CMK (cell line): ENCODE results near the gene TMEM229B.
"Not testable (repeated sequence)": the region's sequence is repeated elsewhere in the genome, so short reads cannot be mapped to it uniquely, and the experiment has no call there.

Experiments
- DNase-seq: peaks from one replicate; pipeline ENCODE4 v3.0.0-alpha.2; 2010; ENCODE audit warnings: low read depth

Gene TMEM229B

DNA sequence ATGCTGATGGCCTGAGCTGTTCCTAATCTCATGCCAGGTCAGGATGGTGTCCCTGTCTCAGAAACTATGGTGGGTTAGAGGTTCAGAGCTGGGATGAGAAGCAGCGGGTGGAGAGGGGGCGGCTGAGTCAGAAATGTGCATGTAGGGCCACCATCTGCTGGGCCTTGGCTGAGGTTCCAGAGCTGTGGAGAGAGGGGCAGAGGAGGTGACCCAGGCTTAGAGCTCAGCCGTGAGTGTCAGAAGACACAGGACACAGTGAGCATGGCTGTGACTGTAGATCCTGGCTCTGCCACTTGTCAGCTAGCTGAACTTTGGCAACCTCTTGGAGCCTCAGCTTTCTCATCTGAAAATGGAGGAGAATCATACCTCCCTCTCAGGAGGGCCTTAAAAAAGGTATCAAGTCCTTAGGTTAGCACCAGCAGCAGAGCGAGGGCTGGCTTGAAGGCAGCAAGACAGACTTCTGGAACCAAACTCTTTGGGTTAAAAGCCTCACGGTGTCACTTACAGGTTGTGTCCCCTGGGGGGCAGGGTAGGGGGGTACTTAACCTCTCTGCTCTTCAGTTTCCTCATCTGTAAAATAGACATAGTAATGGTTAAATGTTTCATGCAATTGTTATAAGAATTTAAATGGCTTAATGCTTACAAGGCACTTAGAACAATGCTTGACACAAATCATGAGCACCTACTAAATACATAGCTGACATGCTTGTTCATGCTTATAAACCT is 34.8 kb downstream of the TMEM229B start:
- no peak for DNase-seq

DNA sequence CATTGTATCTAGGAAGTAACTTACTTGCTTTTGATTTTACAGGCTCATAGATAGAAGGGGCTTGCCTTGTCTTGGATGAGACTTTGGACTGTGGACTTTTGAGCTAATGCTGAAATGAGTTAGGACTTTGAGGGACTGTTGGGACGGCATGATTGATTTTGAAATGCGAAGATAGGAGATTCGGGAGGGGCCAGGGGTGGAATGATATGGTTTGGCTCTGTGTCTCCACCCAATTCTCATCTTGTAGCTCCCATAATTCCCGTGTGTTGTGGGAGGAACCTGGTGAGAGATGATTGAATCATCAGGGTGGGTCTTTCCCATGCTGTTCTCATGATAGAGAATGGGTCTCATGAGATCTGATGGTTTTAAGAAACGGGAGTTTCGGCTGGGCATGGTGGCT is 36.9 kb downstream of the TMEM229B start:
- not testable (repeated sequence) for DNase-seq

DNA sequence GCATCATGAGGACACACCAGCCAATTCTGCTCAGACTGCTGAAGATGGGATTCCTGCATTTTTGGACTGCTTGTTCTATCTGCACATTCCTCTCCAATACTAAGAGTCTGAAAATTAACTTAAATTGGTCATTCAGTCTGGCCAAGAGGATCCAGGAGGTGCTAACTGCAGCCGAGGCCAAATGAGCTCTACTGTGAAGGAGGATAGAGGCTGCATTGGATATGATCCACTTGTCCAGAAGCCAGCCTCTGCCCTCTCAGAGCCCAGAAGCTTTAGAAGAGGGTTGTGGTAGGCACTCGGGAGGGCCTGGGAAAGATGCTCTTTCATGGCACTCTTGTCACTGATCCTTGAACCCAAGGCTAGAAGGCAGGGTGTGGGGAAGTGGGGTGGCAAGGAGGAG is 39.4 kb downstream of the TMEM229B start:
- DNase-seq = no peak

DNA sequence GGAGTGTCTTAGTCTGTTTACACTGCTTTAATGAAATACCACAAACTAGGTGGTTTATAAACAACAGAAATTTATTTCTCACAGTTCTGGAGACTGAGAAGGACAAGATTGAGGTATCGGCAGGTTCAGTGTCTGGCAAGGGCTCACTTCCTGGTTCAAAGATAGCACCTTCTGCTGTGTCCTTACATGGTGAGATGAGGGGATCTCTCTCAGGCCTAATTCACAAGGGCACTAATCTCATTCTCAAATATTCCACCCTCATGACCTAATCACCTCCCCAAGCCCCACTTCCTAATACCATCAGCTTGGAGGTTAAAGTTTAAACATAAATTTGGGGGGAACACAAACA is 41.5 kb downstream of the TMEM229B start:
- DNase-seq = no peak

DNA sequence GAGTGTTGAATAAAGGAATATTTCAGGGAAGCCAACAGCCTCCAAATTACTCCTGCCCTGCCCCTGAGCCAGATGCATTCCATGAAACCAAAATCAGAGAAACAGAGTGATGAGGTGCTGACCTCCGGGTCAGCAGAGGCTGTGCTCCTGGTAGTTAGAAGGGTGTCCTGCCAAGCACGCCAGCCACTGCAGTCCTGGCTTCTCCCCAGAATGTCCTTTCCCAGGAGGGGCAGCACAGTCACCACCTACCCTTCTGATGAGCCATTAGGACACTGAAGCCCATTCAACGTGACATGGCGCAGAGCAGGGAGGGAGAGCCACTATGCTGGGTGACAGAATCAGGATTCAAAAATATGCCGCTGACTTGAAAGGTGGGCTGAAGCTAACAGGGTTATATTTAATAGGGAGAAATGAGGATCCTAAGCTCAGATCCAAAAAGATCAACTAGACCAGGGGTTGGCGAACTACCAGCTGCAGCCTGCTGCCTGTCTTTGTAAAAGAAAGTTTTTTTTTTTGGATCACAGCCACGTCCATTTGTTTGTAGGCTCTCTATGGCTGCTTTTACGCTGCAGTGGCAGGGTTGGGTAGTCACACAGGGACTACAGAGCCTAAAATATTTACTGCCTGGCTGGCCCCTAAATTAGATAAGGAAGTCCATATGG is 42.0 kb downstream of the TMEM229B start:
- no peak for DNase-seq

DNA sequence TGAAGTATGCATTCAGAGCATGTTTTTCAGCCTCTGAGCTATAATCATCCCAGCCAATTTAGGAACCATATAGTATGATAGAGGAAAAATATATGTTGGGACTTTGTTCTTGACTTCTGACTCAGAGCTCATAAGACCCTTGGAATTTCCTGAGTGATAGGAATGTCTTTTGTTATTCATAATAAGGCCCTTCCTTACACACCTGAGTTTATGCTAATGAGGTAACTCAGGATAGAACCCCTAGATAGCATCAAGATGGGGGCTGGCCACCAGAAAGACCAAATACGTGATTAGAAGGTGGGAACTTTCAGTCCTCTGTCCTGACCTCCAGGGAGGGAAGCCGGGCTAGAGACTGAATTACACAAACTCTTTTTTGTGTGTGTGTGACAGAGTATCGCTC is 44.1 kb downstream of the TMEM229B start:
- DNase-seq = no peak

DNA sequence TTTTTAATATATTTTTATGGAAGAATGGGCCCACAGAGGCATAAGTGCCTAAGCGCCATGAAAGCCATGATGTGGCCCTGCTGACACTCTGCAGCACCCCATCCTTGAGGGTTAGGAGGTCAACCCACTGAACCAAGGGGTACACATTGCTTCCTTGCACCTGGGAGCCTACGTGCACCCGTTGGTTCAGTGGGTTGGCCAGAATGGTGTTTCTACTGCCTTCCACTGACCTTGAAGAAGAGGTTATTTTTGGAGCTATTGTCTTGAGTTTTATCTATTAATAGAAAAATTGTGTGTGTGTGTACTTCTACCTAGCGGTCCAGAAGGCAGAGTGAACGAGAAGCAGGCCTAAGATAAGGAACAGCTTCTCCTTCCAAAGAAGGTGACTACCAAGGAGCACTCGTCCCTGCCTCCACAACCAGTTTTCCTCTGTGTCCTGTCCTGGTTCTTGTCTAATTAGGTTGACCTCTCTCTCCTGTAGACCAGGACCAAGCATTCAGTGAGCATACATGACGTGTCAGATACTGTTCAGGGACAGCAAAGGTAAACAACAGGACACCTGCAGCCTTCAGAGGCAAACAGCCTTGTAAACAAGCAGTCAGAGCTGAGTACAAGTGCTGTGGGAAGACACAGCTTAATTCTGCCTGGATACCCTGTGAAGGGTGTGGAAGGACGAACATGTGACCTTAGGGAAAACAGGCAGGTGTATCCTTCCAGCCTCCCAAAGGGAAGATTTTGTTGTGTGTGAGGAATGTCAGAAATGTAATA is 46.2 kb downstream of the TMEM229B start:
- no peak for DNase-seq

DNA sequence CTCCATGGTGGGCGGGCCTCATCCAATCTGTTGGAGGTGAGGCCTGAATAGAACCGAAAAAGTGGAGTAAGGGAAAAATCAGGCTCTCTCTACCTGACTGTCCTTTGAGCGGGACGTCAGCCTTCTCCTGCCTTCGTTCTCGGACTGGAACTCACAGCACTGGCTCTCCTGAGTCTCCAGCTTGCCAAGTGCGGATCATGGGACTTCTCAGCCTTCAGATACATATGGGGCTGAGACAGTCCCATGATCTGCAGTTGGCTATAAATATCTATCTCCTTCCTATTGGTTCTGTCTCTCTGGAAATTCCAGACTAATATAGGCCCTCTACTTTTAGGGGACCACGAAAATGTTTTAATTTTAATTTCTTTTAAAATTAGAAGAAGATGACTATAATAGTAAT is 46.8 kb downstream of the TMEM229B start:
- DNase-seq = no peak

DNA sequence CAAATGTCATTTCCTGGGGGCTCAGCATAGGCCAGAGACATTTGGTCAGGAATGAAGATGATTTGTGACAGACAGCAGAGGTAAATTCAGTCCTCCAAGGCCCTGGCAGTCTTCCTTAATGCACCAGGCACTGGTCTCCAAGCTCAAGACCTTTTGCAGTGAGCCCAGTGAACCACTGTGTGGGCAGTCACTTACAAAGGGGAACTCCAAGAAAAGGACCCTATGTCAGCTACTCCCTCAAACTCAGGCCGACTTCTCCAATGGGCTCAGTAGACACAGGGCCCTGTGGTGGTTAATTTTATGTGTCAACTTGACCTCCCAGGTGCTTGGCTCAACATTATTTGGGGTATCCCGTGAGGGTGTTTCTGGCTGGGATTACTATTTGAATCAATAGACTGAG is 47.3 kb downstream of the TMEM229B start:
- DNase-seq = no peak

DNA sequence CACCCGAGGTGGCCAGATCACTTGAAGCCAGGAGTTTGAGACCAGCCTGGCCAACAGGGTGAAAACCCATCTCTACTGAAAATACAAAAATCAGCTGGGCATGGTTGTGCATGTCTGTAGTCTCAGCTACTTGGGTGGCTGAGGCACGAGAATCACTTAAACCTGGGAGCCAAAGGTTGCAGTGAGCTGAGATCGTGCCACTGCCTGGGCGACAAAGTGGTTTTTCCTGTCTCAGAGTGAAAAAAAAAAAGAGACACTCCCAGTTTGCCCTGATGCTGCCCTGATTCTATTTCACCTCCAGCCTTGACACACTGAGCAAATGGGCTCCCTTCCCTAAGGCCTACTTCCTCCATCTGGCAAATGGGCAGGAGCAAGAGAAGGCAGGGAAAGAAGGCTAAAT is 48.0 kb downstream of the TMEM229B start:
- no peak for DNase-seq

DNA sequence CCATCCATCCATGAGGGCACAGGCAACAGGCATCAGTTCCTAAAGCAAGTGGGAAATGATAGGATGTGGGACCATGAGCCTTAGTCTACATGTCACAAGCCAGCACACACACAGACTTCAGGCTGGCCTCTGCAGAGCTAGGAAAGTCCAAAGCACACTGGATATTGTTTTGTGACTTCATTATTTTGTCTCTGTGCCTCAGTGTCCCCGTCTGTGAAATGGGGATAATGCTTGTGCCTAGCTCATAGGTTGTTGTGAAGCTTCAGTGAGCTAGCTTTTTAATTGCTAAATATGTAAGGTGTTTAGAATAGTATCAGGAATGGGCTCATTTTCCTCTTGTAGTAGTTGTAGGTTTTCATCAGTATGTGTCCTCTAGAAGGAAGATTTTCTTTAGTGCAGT is 49.6 kb downstream of the TMEM229B start:
- DNase-seq = no peak

DNA sequence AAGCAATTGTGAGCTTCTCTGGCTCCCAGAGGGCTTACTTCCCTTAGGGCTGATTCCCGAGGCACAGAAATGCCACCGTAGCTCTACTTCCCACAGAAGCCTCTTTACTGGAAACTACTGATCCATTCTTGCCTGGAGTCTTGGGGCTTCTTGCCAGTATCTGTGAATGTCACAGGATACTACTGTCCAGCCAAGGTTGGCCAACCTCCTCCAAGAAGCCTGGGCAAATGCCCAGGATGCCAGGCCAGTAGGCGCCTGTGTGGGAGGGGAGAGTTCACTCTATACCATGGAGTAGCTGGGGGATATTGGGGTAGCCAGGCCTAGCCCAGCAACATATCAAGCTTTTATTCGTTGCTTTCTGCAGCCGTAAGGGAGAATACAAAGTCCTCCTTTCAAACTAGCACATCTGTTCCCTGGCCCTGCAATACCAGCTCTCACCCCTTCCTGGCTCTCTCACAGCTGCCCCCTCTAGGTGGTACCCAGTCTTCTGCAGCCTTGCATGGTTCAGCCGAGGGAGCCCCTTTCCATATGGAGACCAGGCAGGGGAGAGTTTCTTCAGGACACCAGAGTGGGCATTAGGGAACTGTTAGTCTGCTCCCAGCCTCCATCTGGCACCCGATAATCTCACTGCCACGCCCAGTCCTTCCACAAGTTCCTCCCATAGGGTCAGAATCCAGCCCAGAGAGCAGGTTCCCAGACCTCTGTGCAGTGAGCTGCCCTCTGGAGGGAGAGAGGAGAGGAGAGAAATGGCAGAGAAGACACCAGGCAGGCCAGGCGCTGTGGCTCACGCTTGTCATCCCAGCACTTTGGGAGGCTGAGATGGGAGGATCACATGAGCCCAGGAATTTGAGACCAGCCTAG is 52.3 kb downstream of the TMEM229B start:
- DNase-seq = no peak

DNA sequence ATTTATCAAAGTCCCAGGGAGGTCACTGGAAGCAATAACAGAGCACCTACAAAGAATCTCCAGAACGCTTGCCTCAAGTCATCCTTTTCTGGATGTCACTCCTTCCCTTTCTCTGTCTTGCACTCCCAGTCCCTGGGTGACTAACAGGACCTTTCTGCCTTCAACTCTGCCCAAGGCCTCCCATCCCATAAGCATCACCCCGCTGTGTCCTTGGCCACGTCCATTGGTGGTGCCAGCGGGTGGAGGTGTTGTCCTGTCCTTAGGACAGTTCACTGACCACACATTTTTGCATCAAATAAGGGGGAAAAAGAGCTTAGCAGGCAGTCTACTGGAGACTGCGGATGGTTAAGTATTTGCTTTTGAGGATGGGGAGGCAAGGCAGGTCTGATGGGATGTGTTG is 52.9 kb downstream of the TMEM229B start:
- DNase-seq = no peak

DNA sequence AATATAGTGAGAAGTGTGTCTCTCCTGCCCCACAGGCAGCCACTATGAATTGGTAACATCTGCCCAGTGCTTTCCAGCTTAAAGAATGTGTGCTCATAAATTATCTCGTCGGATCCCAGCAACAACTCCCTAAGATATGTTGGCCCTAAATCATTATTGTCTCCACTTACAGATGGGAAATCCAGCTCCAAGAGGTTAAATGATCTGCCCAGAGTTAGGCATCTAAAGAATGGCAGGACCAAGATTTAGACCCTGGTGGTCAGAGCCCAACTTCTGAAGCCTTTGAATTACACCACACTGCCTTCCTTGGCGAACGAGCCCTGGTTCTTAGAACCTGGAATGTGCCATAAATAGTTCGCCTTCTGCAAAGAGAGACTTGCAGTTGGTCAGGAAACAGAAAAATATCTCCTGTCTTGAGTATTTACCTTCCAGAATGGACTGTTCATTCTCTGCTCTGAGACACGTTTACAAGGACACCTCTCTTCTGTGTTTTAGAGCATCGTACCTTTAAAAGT is 56.4 kb downstream of the TMEM229B start:
- no peak for DNase-seq

DNA sequence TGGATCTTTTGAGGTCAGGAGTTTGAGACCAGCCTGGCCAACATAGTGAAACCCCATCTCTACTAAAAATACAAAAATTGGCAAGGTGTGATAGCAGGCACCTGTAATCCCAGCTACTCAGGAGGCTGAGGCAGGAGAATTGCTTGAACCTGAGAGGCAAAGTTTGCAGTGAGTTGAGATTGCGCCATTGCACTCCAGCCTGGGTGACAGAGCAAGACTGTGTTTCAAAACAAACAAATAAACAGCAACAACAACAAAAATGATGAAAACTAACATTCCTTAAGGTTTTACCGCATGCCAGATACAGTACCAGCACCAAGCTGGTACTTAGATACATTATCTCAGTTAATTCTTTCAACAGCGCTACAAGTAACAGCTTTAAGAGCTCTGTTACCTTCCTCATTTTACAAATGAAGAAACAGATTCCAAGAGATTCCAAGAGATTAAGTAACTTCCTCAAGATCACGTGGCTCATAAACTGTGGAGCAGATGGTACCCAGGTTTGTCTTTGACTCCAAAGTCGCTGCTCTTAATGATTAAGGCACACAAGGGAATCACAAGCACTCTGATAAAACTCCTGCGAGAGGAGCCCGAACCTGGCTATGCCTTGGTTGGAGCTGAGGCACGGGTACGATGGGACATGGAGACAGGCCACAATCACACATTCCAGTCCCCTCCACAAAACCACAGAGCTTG is 58.9 kb downstream of the TMEM229B start:
- DNase-seq = no peak

DNA sequence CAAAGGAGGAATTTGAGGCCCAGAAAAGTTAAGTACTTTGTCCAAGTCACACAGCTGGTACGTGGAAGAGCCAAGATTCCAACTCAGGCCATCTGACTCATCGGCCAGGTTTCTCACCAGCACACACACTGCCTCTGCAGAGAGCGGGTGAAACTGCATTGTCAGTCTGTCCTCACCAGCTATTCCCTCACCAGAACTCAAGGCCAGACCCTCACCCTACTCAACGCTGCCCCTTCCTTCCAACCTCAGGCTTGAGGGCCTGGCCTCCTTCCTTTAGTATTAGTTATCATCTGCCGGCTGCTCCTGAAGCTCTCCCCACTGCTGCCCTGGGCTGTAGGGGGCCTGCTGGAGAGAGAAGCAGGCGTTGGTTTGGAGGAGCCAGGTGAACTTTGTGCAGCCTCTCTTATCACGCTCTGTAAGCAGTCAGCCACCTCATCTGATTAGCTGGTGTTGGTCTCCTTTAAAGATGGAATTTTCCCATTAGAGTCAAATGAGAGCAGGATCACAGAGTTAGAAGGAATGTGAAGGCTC is 60.0 kb downstream of the TMEM229B start:
- no peak for DNase-seq

DNA sequence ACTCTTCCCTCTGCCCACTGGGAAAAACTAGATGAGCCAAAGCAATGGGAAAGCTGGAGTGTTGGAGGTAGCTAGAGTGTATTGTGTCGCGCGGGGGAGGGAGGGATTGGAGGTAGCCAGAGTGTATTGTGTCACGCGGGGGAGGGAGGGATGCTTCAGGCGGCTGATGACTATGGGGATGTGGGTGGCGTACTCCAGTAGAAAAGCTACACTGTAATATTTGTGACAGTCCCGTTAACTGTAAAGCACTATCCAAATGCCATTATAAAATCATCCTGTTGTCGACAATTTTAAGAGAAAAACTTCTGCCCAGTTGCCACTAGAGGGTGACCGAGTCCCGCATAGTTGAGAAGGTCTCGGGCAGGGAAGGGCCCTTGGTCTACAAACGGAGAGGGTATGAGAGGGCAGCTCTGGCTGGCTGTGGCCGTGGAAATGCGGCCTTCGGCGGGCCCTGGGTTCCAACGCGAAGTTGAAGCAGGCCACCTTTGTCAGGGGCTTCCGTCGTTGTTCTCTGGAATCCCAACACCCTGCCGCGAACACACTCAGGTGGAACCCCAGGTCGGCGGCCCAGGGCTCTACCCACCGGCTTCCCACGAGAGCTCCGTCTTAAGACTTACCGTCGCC is 61.4 kb downstream of the TMEM229B start:
- peak; percentile 52 for DNase-seq

DNA sequence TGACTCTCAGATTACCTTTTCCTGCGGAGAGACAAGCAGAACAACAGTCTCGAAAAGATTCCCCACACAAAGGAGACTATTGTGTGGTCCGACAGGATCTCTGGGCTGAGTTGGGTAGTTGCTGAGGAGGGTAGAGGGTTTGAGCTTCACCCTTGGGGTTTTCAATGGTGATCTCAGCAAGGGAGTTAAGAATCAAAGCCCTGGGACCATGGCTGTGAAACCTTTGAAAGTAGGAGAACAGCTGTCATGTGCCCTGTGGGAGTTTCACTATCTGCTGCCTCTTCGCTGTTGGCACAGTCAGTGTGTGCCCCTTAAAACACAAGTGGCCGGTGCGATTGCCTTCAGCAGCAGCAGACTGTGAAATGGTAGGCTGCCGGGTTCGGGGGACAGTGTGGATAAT is 62.4 kb downstream of the TMEM229B start:
- DNase-seq = no peak

DNA sequence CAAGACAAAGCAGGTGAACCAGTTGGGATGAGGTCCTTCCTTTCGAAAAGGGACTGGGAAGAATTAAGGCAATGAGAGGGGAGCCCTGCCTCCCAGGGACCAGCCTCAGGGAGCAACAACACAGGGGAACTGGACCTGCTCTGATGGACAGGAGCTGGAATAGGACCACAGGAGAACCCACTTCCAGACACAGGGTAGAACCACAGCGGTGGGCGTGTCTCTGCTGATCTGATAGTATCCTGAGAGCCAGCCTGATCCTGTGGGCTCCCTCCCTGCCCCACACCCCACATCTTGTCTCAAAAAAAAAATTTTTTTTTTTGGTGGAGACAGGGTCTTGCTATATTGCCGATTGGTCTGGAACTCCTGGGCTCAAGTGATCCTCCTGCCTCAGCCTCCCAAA is 62.9 kb downstream of the TMEM229B start:
- no peak for DNase-seq

DNA sequence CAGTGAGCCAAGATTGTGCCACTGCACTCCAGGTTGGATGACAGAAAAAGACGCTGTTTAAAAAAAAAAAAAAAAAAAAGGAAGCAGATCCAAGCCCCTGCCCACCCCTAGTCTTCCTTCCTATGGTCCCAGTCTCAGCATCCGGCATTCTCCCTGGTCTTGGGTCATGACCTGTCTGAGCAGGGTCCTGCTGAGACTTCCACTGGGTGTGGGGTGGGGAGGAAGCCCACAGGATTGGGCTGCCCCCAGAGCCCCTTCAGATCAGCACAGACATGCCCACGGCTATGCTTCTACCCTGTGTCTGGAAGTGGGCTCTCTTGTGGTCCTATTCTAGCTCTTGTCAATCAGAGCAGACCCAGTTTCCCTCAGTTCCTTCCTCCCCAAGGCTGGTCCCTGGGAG is 64.0 kb downstream of the TMEM229B start:
- no peak for DNase-seq

DNA sequence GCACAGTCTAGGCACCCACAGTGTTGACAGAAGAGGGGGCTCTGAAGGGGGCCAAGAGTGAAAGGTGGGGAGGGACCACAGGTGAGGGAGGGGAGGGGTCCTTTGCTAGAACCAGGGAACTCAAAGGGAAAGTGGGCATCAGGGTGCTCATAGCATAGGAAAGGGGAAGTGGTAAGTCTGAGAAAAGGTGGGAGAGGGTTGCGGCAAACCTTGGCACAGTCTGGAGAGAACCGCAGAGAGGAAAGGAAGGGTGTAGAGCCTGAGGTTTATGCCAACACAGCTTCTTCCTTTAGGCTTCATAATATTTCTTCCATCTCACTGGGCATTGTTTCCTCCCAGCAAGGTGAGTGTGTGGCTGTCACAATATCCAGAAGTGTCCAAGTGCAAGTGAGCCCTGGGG is 65.1 kb downstream of the TMEM229B start:
- no peak for DNase-seq
